Right ventricle myocardium superior (tissue), 1 donor: ENCODE data around the gene WBP2NL. TPM values are rescaled to one million over a fixed set of nuclear protein-coding genes. Genes with fewer than 3 reads are reported as not detected.
"Not testable (repeated sequence)": the region's sequence is repeated elsewhere in the genome, so short reads cannot be mapped to it uniquely, and the experiment has no call there.

Source experiments
- ATAC-seq: fragments of 200-7000 bp; cut with Tn5 transposase; one replicate; pipeline ENCODE4 v1.9.1; 2020; ENCODE audit warnings: mild to moderate bottlenecking; ENCODE audit not compliant: poor library complexity
- DNase-seq: peaks from one replicate; pipeline ENCODE4 v3.0.0-alpha.2; 2020
- intact Hi-C: fragments of 100-400 bp; cut with DNase I; formaldehyde crosslinking; loops from one replicate; pipeline ENCODE4 v1.11.2; 2022
- long read RNA-seq: library from polyadenylated mRNA; unstranded; transcript quantifications from one replicate; pipeline ENCODE4 v2.0.0, GENCODE V29; 2021
- total RNA-seq: library from RNA; stranded (reverse); fragmentation: NEBNext Ultra II Directional; extraction: Animal tissue kit (Norgen Biotek cat#: 25700); gene quantifications from one replicate; pipeline ENCODE4 v1.2.1, GENCODE V29; 2021
- donor health status: DM: no; HTN: yes; CAD: no; lungs with severe emphysema.

WBP2NL gene
- 0.16 TPM for total RNA-seq
- long read RNA-seq, partial matches to known transcripts = 0 of 1 reads
- long read RNA-seq, other reads (novel, unspliced or antisense) = 1 of 1 reads

GRCh38 chr22:41998361-41999261 lies at the start of gene WBP2NL:
Gene WBP2NL (plus strand): TSS chr22:41998788. CDS start chr22:41998819, 31 bp downstream.
- peak; percentile 96 for ATAC-seq
- intact Hi-C loops = no loop called here

GRCh38 chr22:41948928-41949296 lies 49.7 kb upstream of the WBP2NL start:
- ATAC-seq, DNase-seq, intact Hi-C loops: not testable (repeated sequence)

More at GRCh38 chr22:41998361-41999261, at the start of gene WBP2NL:
- peak; percentile 82 for DNase-seq

- DNase-seq (no peak), ATAC-seq (no peak)
- intact Hi-C loops = no loop called here
Observed at GRCh38 chr22:41949297-41949965, 49.2 kb upstream of the WBP2NL start.

- ATAC-seq = no peak
Observed at GRCh38 chr22:41951898-41952474, 46.6 kb upstream of the WBP2NL start, which contains the start of gene SMIM45. Gene SMIM45 (plus strand): TSS chr22:41952150.

GRCh38 chr22:41952713-41953112 lies 45.9 kb upstream of the WBP2NL start:
- ATAC-seq = no peak
- no peak for DNase-seq
- intact Hi-C loops = no loop called here

More at GRCh38 chr22:41951898-41952474, 46.6 kb upstream of the WBP2NL start, which contains the start of gene SMIM45:
- intact Hi-C loops = no loop called here
- no peak for DNase-seq

- DNase-seq (no peak), ATAC-seq (peak; percentile 27)
- intact Hi-C loops = no loop called here
Observed at GRCh38 chr22:41957941-41958556, 40.5 kb upstream of the WBP2NL start.

- intact Hi-C loops = loop anchor here (10.0 kb wide), 1 partner anchor 471 kb away; the partner anchor contains the start of gene NFAM1
- no peak for ATAC-seq
- no peak for DNase-seq
Observed at GRCh38 chr22:41963453-41964111, 35.0 kb upstream of the WBP2NL start.

- ATAC-seq (no peak), DNase-seq (no peak)
- intact Hi-C loops = loop anchor here (10.0 kb wide), 1 partner anchor 471 kb away; the partner anchor contains the start of gene NFAM1
Observed at GRCh38 chr22:41964112-41964491, 34.5 kb upstream of the WBP2NL start.

GRCh38 chr22:41966225-41966606 lies 32.4 kb upstream of the WBP2NL start:
- intact Hi-C loops = loop anchor here (10.0 kb wide), 1 partner anchor 469 kb away; the partner anchor contains the start of gene NFAM1
- DNase-seq (no peak), ATAC-seq (no peak)

GRCh38 chr22:41966607-41967240 lies 31.9 kb upstream of the WBP2NL start:
- ATAC-seq (peak; percentile 68), DNase-seq (no peak)
- intact Hi-C loops = loop anchor here (10.0 kb wide), 1 partner anchor 468 kb away; the partner anchor contains the start of gene NFAM1

- no peak for DNase-seq
- ATAC-seq = no peak
- intact Hi-C loops = loop anchor here (10.0 kb wide), 1 partner anchor 466 kb away; the partner anchor contains the start of gene NFAM1
Observed at GRCh38 chr22:41968601-41969000, 30.0 kb upstream of the WBP2NL start.

GRCh38 chr22:41969110-41969646 lies 29.4 kb upstream of the WBP2NL start, which contains the start of gene SEPTIN3:
Gene SEPTIN3 (plus strand): TSS chr22:41969443. CDS start chr22:41971493, 2,050 bp downstream.
- DNase-seq (no peak), ATAC-seq (no peak)
- intact Hi-C loops = loop anchor here (10.0 kb wide), 1 partner anchor 466 kb away; the partner anchor contains the start of gene NFAM1

GRCh38 chr22:41970601-41971000 lies 28.0 kb upstream of the WBP2NL start:
- DNase-seq (no peak), ATAC-seq (no peak)
- intact Hi-C loops = no loop called here

- ATAC-seq = no peak
- intact Hi-C loops = no loop called here
Observed at GRCh38 chr22:41971431-41971830, 27.2 kb upstream of the WBP2NL start.

GRCh38 chr22:41974691-41975290 lies 23.8 kb upstream of the WBP2NL start:
- intact Hi-C loops = no loop called here
- no peak for DNase-seq
- no peak for ATAC-seq

More at GRCh38 chr22:41971431-41971830, 27.2 kb upstream of the WBP2NL start:
- no peak for DNase-seq

- intact Hi-C loops = no loop called here
Observed at GRCh38 chr22:41975299-41976069, 23.1 kb upstream of the WBP2NL start.

More at GRCh38 chr22:41975299-41976069, 23.1 kb upstream of the WBP2NL start:
- DNase-seq = no peak
- ATAC-seq = no peak
